Measurements from ENCODE around the gene UGT8.
"Not testable (repeated sequence)": the region's sequence is repeated elsewhere in the genome, so short reads cannot be mapped to it uniquely, and the experiment has no call there.

Gene UGT8

GRCh38 chr4:114607056-114607455, 8.4 kb downstream of the UGT8 start:
- DNase-seq: no peak

GRCh38 chr4:114613560-114613959, 15.0 kb downstream of the UGT8 start:
- DNase-seq: no peak

- DNase-seq: no peak
These were observed 16.8 kb downstream of the UGT8 start for GRCh38 chr4:114615435-114615834.

DNA sequence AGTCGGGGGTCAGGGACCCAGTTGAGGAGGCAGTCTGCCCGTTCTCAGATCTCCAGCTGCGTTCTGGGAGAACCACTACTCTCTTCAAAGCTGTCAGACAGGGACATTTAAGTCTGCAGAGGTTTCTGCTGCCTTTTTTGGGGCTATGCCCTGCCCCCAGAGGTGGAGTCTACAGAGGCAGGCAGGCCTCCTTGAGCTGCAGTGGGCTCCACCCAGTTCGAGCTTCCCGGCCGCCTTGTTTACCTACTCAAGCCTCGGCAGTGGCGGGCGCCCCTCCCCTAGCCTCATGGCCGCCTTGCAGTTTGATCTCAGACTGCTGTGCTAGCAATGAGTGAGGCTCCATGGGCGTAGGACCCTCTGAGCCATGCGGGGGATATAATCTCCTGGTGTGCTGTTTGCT, 17.4 kb downstream of the UGT8 start:
- DNase-seq: not testable (repeated sequence)

DNA sequence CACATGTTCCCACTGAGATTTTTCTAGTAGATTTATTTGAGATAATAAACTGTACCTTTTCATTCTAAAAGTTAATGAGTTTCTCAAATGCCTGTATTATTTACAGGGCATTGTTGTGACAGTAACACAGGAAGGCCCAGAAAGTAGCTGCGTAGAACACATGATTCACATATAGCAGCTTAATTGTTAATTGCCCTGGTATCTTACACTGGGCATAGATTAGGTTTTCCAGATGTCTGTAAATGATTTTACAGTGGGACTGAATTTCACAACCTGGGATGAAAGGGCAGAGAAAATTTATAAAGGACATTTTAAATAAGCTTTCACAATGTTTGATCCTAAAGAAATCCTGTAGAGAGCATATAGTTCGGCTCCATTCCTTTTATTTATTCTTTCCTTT, 27.6 kb downstream of the UGT8 start:
- no peak for DNase-seq

DNA sequence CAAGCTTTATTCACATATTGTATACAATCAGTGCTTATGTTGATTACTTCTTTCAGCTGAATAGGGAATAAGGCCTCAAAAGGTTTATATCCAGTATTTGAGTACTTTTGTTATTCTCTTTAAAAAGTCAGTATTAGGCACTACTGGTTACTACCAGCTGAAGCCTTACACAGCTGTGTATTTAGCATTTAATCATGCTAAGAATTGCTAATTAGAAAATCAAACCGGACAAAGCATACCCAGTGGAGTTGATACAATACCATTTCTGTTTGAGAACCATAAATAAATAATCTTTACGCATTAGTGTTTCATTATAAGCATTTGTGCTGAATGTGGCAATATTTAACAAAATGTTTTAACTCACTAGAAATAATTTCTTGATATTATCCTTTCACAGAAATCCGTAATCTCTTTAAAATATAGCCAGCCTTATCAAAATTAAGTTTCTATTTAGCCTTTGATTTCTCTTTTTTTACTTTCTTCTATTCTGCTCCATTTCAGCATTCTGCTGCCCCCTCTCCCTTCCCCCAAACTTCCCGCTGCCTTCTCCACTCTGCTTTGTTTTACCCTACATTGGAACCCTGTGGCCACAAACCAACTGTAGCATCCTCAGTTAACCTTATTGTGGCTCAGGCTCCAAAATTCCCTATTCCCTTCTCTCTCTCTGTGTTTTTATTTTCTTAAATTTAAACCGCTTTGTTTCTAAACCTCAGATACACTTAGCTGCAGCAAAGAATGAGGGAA, 37.8 kb downstream of the UGT8 start:
- DNase-seq: no peak

DNA sequence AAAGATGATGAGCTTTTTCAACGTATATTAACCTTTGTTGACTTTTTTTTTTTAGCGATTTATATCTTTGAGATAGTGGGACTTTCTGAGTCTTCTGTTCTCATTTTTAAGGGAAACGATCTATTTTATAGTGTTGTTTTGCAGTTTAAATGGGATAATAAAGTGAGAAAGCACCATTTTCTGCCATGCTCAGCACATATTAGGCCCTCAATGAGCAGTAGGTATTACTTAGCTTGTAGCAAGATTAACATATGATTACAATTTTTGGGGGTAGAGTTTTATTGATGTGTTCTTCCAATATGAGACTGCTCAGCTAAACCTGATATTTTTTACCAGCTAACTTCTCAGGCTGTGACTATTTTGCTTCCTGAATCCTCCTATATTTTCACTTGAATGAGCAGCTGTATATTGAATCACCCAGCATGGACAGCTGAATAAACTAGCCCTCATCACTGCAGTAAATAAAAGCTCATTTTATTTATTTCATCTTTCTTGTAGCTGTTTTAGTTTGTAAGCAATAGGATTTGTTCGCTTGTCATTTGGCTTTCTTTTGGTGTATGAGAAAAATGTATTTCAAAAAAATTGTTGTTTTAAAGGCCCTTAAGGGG, 43.7 kb downstream of the UGT8 start:
- DNase-seq: no peak

GRCh38 chr4:114649908-114650307, 51.3 kb downstream of the UGT8 start:
- DNase-seq: no peak

DNA sequence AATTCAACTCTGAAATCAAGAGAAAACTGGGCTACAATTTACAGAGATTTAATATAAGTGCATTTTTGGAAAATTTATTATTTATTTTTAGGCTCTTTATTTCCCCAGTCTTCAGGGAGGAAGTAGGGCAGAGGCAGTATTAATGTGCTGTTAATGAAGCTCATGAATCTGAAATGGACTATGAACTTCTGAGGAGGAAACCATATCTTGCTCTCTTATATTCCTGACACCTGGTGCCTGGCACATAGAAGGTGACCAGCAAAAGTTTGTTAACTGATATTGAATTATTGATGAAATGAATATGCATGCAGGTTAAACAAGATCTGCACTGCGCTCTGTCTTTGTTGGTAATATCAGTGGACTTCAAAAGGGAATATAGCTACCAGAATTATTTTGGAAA, 55.1 kb downstream of the UGT8 start:
- DNase-seq: no peak

DNA sequence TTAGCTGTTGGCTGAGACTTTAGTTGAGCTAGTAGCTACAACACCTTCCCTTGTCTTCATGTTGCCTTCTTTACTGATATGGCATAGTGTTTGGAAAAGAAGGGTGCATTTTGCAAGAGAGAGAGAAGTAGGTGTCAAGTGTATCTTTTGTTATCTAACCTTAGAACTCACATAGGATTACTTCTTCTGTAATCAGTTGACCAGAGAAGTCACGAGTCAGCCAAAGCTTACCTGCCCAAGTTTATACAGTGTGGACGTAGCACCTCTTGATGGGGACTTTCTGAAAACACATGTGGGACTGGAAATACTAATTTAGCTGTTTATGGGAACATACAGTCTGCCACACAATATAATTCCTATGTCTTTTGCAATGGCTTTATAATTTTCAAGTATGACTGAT, 56.0 kb downstream of the UGT8 start:
- no peak for DNase-seq

DNA sequence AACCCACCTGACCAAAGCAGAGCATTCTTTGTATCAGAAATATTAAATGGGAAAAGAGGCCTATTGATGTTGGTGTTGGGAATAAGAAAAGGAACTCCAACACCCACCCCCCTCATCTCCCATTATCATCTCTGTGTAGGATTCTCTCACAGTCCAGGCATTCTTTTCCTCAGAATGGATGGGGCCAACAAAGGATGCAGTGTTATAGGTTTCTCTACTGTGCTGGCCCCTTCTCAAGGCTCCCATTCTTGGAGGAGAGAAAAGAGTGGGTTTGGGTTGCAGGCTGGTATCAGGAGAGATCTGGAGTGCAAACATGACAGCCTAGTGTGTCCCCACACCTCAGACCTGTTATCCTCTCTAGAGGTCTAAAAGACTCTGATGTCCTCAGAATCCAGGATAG, 59.6 kb downstream of the UGT8 start:
- DNase-seq: no peak

DNA sequence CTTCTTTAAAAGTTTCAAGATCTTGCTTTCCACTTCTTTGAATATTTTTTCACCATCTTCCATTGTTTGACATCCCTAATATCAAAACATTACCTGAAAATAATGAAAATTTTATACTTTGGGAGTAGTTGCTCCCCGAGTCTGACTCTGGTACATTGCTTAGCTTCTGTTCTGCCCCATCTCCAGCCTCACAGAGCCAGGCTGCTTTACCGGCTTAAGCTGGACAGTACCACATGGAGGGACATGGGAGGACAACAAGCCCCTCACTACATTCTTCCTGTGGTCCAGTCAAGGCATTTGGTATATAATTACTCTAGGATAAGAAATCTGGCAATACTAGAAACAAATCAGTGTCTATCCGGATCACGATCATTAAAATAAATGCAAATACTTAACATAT, 60.2 kb downstream of the UGT8 start:
- DNase-seq: no peak

- DNase-seq: peak in 1 of 2 experiments; percentile 3
These were observed 60.9 kb downstream of the UGT8 start for GRCh38 chr4:114659386-114660008.

GRCh38 chr4:114663083-114663482, 64.5 kb downstream of the UGT8 start:
- DNase-seq: no peak

DNA sequence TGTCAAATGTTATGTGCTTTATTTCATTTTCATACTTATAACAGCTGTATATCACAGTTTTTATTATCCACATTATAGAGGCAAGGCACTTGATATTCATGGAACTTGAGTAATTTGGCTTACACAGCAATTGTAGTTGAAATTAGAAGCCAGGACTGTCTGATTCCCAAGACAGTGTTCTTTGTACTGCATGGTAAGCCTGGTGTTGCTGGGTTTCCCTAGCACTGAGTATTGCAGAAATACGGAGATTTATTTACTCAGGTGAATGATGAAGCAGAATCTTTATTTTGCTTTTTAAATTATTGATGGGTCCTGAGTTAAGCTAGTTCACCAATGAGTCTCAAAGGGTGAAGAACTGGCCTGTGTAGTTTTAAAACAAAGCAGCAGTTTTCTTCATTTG, 70.0 kb downstream of the UGT8 start:
- no peak for DNase-seq

GRCh38 chr4:114670733-114671132, 72.1 kb downstream of the UGT8 start:
- not testable (repeated sequence) for DNase-seq

GRCh38 chr4:114673306-114673705, 74.7 kb downstream of the UGT8 start:
- no peak for DNase-seq

GRCh38 chr4:114674080-114674479, 75.5 kb downstream of the UGT8 start:
- DNase-seq: no peak

DNA sequence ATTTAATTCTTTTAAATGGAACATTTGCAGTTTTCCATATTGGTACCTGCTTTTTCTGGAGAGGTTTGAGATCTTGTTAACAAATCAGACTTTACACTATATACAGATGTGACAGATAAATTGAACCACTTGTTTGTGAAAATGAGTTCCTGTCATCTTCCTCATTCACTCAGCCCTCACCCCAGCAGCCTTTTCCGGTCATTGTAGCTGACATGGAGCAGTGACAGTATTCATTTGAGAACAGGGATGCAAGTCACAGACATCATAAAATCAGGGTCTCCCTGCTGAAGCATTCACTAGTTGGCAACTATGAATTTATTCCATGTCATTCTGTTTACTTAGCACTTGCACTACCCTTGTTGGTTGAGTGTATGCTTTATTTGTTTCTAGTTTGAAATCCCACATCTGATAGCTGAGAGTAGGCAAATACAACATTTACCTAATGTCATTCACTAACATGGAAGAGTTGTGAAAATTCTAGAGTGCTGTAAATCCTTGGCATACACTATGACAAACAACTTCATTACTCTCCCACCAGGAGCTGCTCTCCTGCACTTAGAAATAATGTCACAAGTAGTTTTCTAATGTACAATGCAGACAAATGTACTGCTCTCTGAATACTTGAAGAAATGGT, 78.9 kb downstream of the UGT8 start:
- DNase-seq: no peak

- no peak for DNase-seq
These were observed 85.9 kb downstream of the UGT8 start for GRCh38 chr4:114684462-114684861.

DNA sequence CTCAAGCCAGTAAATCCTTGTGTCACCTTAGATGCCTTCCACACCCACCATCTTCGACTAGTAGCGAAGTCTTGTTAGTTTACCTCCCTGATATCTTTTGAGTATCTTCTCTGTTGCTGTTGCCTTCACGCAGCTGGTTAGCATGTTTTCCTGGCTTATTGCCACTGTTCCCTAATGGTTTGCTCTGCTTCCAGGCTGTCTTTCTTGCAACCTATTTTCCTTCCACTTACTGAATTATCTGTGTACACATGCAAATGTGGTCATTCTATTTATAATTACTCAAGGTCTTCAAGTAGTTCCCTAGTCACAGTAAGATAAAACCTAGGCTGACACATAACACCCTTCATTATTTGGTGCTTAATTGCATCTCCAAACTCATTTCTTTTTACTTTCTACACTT, 89.5 kb downstream of the UGT8 start:
- no peak for DNase-seq

DNA sequence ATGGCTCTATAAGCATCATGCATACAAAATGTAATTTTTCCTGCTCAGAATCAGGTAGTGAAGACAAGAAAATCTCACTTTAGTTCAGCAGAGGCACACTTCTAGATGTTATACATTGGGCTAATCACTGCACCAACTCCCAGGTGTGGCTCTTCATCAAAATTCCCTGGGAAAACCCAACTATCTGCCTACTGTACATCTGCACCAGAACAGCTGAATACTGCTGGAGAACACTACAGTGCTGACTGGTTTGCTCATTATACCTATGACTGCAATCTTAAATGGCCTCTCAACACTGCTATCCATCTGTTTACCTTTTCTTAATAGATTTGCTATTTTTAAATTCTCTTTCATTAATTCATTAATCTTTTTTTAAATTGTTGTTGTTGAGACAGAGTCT, 92.0 kb downstream of the UGT8 start:
- DNase-seq: no peak

DNA sequence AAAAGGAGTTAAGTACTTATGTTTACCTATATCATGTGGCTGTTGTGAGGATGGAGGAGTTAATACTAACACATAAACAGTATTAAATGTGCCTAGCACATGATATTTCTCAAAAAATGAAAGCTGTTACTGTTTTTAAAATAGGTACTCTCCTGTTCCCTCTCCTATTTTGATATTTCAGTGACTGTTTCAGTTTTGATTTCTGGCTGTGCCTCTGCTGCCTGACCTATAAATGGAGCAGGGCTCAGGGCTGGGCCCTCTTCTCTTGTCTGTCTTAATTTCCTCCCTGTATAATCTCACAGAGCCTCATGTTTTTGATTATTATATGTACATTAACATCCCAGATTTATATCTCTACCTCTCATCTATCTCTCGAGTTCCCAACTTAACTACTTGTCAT, 93.3 kb downstream of the UGT8 start:
- no peak for DNase-seq

GRCh38 chr4:114692958-114693357, 94.4 kb downstream of the UGT8 start:
- no peak for DNase-seq
